GM18951 (cell line): ENCODE measurements around the gene CD99L2.

Source experiments
- POLR2A ChIP-seq: IDR thresholded peaks from 4 replicates; pipeline ENCODE4 v1.6.1; 2011; ENCODE audit warnings: mild to moderate bottlenecking; ENCODE audit not compliant: insufficient read length, insufficient read depth; ENCODE audit errors: extremely low read depth
- in situ Hi-C: fragments of 300-500 bp; cut with MboI; formaldehyde crosslinking; loops from one replicate; pipeline ENCODE4 v1.12.0; 2022; ENCODE audit warnings: low sequenced_read_pairs, mixed read lengths, inconsistent platforms; ENCODE audit not compliant: unreplicated experiment

CD99L2 gene

DNA sequence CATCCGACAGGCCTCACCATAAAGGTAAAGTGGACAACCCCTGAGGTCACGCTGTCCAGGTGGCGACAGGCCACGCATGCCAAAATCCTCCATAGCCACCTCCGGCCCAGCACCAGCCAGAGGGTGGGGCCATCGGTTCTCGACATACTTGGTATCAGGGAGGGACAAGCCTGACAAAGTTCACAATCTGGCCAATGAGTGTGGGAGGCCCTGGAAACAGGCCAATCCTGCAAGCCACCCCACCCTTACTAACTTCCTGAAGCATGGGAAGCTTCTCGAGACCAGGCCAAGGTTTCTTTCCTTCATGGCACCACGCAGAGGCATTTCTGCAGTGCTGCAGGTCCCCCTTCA lies 131.4 kb downstream of the CD99L2 start:
- in situ Hi-C loops = loop anchor here (25.0 kb wide), 1 partner anchor 220 kb away; the partner anchor contains the start of gene HMGB3
- TF ChIP-seq POLR2A = no peak

DNA sequence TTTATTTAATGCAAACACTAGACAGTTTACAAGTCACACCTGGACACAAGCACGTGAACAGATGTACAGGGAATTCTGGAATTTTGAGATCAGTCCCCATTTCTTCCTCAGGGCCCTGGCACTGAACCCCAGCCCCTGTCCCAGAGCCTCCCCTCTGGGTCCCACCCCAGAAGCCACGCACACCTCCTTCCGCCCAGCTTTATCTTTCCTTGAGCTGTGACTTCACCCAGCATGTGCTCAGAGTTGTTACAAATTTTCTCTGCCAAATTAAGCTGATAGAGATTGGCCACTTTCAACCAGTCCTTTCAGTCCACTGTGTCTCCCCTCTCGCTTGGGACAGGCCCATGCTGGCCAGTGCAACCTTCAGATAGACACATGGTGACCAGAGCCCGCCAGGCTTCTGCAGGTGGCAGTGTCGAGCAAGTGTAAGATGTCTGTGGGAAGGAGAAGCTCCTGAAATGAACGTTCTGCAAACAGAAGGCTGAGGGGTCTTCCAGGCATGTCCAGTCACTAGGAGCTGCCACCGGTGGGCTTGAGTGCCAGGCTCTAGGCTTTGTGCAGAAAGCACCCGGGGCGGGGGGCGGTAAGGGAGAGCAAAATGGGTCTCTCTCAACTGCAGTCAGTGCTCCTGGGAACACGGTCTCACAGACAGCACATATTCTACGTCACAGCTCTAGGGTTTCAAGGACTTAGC lies 132.0 kb downstream of the CD99L2 start:
- no peak for TF ChIP-seq POLR2A

DNA sequence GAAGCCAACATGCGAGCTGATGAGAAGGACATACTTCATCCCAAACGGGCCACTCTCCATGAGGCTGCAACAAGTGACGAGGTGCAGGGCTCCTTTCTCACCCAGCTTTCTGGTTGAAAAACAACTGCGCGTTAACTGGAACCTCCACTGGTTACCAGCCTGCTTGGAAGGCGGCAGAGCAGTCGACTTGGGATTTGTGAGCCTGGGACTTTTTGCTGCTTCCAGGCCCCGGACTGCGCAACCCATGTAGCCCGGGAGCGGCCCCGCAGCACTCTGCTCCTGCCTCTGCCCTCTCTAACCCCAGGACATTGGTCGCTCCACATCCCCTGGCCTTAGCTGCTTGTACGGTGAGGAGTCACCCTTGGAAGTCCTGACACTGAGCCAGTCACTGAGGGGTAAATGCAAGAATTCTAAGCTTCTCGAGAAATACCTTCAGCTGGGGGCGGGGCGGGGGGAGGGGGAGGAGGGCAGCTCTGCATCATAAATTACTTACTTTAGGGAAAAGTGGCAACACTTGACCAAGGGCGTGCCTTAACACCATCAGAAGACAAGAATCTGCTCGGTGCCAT lies 132.6 kb downstream of the CD99L2 start:
- in situ Hi-C loops = loop anchor here (25.0 kb wide), 1 partner anchor 221 kb away; the partner anchor contains the start of gene HMGB3
- TF ChIP-seq POLR2A = no peak

More for the DNA sequence above, 132.0 kb downstream of the CD99L2 start:
- in situ Hi-C loops = loop anchor here (25.0 kb wide), 1 partner anchor 221 kb away; the partner anchor contains the start of gene HMGB3

DNA sequence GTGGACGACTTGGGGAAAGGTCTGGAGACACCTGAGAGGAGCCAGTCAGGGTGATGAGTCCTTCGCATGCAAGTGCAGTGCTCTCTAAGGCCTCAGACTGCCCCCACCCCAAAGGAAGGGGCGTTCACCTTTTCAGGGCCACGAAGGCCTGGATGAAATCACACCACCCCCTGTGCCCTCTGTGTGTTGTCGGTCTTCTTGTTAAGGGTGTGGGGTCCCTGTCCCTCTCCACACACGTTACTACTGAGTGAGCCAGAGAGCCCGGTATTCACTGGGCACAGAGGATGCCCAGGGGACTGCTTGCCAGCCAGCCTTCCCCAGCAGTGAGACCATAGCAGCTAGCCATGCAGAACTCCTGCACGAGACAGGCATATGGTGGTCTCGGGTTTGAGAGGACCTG lies 133.2 kb downstream of the CD99L2 start:
- in situ Hi-C loops = loop anchor here (25.0 kb wide), 1 partner anchor 222 kb away; the partner anchor contains the start of gene HMGB3
- TF ChIP-seq POLR2A = no peak

DNA sequence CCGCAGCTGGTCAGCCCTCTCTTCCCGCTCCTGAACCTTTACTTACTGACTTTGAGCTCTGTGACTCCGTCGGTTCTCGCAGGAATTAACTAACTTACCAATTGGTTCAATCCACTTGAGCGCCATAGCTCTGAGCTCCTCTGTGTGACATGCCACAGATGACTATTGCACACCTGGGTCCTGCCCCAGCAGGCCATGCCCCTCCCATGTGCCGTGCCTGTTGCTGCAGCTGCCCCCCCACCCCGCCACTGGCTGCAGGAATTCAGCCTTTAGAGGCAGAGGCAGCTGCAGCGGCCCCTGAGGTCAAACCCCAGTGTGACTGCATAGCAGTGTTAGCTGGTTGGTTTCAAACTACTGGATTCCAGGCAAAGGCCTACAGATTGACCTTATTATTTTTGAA lies 134.7 kb downstream of the CD99L2 start:
- in situ Hi-C loops = loop anchor here (25.0 kb wide), 1 partner anchor 223 kb away; the partner anchor contains the start of gene HMGB3
- no peak for TF ChIP-seq POLR2A

DNA sequence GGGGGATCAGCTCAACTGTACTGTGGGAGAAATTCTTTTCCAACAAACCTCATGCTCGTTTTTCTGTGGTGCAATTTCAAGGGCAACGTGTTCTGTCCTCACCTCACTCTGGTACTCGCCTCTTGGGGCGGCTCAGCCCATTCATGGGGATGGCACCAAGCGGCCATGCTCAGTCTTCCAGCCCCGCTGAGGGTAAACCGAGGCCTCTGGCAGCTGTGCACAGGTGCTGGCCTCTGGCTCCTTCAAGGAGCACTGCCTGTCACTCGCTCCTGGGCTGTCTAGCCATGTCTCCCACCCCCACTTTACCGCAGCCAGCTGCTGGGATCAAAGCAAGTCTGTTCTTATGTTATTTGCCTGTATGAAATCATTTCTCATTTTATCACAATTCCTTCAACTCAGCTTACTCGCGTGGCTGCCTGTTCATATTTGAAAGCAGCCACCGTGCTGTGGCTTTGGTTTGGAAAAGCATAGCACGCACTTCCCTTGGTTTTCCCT lies 135.1 kb downstream of the CD99L2 start:
- in situ Hi-C loops = loop anchor here (25.0 kb wide), 1 partner anchor 224 kb away; the partner anchor contains the start of gene HMGB3

DNA sequence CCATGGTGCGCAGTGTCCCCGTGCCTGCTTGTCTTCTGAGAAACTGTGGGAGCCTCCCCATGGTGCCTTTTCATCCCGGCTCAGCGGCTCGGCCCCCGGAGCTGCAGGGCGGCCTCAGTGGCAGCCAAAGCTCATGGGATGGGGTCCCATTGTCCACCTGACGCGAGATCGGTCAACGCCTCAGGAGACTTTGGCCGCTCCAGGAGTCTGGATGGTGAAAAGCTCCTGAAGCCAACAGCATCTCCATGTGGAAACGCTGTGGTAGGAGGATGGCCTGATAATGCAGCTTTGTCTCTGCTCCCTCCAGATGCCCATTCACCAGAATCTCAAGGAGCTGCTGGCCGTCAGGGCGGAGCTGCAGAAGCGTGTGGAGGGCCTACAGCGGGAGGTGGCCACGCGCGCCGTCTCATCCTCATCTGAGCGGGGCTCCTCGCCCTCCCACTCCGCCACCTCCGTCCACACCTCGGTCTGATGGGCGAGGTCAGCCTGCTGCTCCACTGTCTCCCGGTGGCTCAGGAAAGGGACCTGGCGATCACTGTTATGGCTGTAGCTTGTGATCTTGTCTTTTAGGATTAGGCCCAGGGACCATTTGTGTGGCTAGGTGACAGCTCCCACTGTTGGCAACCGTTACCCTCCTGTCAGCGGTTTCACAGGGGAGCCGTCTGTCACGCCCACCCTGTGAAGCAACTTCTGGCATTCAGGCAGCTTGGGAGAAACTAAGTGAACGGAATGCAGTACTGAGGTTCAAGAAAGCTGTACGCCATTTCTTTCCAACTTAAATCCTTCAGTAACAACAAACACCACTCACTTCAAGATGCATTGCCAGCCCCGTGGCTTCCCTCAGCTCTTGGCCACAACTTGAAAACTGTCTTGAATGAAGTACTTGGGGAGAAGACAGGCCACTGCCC lies 136.0 kb downstream of the CD99L2 start:
- no peak for TF ChIP-seq POLR2A
- in situ Hi-C loops = loop anchor here (25.0 kb wide), 1 partner anchor 225 kb away; the partner anchor contains the start of gene HMGB3

More for the DNA sequence above, 135.1 kb downstream of the CD99L2 start:
- TF ChIP-seq POLR2A = no peak

DNA sequence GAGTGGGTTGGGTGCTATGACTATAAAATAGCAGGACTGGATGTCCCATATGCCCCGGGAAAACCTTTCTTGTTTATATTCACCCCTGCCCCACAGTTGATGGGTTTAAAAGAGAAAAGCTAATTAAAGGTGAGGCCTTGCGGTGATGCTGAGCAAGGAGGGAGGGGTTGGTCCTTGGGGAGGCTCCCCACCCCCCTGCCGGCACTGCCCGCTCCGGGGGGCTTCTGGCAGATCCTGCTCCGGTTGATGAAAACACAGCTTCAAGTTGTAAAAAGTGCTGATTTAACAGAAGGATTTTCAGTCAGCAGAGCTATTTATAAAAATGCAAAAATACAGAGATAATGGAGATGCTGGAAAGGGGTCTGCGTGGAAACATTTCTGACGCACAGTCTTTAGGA lies 136.7 kb downstream of the CD99L2 start:
- in situ Hi-C loops = loop anchor here (25.0 kb wide), 1 partner anchor 225 kb away; the partner anchor contains the start of gene HMGB3

DNA sequence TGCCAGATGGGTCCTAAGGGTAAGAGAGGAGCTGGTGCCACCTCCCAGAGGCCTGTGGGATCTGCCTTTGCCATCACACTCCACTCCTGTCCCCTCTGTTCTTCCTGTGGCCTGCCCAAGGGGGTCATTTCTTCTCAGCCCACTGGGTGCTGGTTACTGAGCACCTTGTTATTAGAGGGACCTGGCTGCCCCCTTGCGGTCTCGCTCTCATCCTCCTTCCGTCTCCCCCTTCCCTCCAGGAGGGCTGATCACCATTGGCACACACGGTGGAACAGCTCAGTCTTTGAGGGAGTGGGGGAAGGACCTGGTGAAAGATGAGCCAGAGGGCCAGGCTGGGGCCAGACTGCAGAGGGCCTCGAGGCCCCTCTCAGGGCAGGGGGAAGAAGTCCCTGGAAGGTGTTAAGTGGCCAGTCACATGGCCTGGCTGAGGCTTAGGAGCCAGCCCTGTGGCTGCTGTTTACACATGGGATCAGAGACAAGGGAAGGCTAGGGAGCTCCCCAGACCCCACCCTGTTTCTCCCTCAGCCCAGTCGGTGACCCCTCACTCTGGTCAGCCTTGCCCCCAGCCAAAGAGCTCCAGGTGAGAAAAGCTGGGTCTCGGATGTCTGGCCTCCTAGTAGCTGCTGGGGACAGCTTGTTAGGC lies 137.2 kb downstream of the CD99L2 start:
- in situ Hi-C loops = loop anchor here (25.0 kb wide), 1 partner anchor 226 kb away; the partner anchor contains the start of gene HMGB3
- TF ChIP-seq POLR2A = no peak

More for the DNA sequence above, 136.7 kb downstream of the CD99L2 start:
- no peak for TF ChIP-seq POLR2A

DNA sequence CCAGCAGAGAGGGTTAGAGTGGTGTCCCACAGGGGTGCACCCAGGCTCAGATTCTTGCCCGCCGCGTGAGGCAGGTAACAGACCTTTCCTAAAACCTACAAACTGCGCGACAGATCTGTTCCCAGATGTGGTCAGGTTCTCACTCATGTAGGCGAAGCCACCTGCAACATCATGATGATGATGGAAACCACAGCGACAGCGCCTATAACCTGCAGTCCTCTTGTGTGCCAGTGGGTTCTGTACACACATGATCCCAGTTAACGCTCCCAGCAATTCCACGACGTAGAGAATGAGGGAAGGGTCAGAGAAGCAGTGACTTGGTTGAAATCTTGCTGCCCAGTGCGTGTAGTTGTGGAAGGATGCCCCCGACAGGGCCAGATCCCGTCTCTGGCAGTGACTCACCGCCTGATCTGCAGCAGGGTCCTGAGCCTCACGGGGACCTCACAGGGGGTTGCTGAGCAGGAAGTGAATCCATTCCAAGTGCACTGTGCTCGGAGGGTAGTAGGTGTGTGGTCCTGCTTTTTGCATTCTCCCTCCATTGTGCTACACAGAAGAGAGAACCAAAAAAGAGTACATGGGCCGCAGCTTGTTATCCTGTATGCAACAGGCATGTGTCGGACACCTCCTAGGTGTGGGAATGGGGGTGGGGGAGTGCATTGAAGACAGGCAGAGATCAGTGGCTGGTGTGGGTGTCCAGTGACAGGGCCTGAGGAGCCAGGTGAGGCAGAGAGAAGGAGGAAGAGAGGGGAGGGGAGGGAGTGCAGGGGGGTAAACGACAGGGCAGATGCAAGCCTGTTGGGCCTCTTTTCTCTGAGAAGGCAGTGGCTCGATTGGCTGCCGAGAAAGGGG lies 138.7 kb downstream of the CD99L2 start:
- TF ChIP-seq POLR2A = no peak
- in situ Hi-C loops = loop anchor here (25.0 kb wide), 1 partner anchor 228 kb away; the partner anchor contains the start of gene HMGB3

DNA sequence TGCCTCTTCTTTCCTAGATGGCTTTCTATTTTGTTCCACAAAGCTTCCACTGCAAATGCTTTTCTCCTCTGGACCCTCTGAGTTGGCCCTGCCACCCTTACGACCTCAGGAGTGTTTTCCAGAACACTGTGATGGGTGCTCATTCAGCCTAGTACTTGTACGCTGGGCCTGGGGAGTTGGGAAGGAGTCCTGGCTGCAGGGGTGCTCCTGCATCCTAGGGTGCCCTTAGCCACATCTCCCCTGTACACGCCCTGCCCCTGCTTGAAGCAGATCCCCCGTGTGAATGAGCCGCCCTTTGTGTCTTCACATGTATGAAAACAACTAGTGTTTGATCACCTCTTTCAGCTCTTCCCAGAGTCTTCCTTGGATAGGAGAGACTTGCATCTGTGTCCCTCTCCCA lies 141.1 kb downstream of the CD99L2 start:
- in situ Hi-C loops = loop anchor here (25.0 kb wide), 1 partner anchor 230 kb away; the partner anchor contains the start of gene HMGB3
- TF ChIP-seq POLR2A = no peak
